RWPE2 (cell line): ENCODE results near the gene CDC7.

Experiments
- ATAC-seq: fragments of 200-7000 bp; cut with Tn5 transposase; 3 replicates; pipeline ENCODE4 v1.9.1; 2021; ENCODE audit warnings: low read depth
- DNase-seq: peaks from one replicate; pipeline ENCODE4 v3.0.0-alpha.2; 2020; ENCODE audit warnings: low spot score
- H3K27ac ChIP-seq: fragments of 450-650 bp; 2 replicates; pipeline ENCODE4 v1.5.1; 2017; ENCODE audit warnings: mild to moderate bottlenecking; ENCODE audit not compliant: poor library complexity, severe bottlenecking
- H3K27me3 ChIP-seq: fragments of 250-450 bp; sonication (Bioruptor Pico); 2 replicates; pipeline ENCODE4 v1.5.1; 2021; ENCODE audit warnings: mild to moderate bottlenecking, moderate library complexity; ENCODE audit not compliant: insufficient read depth, poor library complexity, severe bottlenecking
- H3K36me3 ChIP-seq: fragments of 250-450 bp; sonication (Bioruptor Pico); 2 replicates; pipeline ENCODE4 v1.5.1; 2020; ENCODE audit warnings: low read depth, mild to moderate bottlenecking, moderate library complexity
- H3K4me1 ChIP-seq: fragments of 250-450 bp; sonication (Bioruptor Pico); 2 replicates; pipeline ENCODE4 v1.5.1; 2021; ENCODE audit warnings: mild to moderate bottlenecking, moderate library complexity; ENCODE audit not compliant: insufficient read depth, poor library complexity, severe bottlenecking
- H3K4me3 ChIP-seq: fragments of 250-450 bp; sonication (Bioruptor Pico); 2 replicates; pipeline ENCODE4 v1.5.1; 2021; ENCODE audit warnings: mild to moderate bottlenecking, moderate library complexity; ENCODE audit not compliant: severe bottlenecking
- H3K9me3 ChIP-seq: fragments of 250-450 bp; sonication (Bioruptor Pico); 2 replicates; pipeline ENCODE4 v1.5.1; 2021; ENCODE audit warnings: mild to moderate bottlenecking, moderate library complexity; ENCODE audit not compliant: severe bottlenecking
- TF ChIP-seq, protein P1 (sequence below): fragments of 450-650 bp; IDR thresholded peaks from one replicate; pipeline ENCODE4 v1.5.1; 2017; ENCODE audit warnings: mild to moderate bottlenecking, moderate library complexity; ENCODE audit not compliant: poor library complexity, severe bottlenecking

Gene CDC7

DNA sequence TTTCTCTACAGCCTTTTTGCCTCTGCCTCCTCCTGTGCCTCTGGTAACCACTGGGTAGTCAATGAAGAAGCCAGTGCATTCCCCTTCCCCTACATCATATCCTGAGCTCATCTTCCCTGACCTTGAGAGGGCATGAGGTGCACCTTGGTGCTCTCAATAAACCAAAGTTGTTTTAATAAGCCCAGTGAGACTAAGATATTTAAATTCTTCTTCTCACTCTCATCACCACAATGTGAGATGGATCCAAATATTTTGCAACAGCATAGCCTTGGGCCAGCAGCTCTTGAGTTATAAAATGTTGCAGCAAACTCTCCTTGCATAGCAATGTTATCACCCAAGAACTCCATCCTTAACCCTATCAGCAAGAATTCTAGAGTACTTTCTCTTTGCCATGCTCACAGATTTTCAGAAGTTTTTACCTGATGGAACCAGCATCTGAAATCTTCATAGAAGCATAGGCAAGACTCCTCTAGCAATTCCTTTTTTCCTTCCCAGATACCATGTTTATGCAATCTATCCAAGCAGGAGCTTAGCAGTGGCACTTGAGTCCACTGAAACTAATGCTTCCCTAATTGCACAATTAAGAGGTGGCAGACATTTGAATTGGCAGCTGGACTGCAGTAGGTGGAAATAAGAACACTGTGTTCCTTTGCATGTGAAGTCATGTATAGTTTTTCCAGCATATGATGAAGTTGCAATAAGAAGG is 36.8 kb downstream of the CDC7 start:
- Histone ChIP-seq H3K4me3 (no peak overlapping the region), H3K9me3 (no peaks in the 10 kb centered on the region), H3K27ac (no peak overlapping the region), H3K36me3 (no peaks in the 10 kb centered on the region), H3K27me3 (no peaks in the 10 kb centered on the region), H3K4me1 (no peaks in the 10 kb centered on the region)
- TF ChIP-seq, protein P1, sequence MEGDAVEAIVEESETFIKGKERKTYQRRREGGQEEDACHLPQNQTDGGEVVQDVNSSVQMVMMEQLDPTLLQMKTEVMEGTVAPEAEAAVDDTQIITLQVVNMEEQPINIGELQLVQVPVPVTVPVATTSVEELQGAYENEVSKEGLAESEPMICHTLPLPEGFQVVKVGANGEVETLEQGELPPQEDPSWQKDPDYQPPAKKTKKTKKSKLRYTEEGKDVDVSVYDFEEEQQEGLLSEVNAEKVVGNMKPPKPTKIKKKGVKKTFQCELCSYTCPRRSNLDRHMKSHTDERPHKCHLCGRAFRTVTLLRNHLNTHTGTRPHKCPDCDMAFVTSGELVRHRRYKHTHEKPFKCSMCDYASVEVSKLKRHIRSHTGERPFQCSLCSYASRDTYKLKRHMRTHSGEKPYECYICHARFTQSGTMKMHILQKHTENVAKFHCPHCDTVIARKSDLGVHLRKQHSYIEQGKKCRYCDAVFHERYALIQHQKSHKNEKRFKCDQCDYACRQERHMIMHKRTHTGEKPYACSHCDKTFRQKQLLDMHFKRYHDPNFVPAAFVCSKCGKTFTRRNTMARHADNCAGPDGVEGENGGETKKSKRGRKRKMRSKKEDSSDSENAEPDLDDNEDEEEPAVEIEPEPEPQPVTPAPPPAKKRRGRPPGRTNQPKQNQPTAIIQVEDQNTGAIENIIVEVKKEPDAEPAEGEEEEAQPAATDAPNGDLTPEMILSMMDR: no peak
- DNase-seq: no peak
- ATAC-seq: 0 out of 3 replicates have a peak, but pooled peaks have one; percentile 21

- no peak for ATAC-seq
These were observed 37.3 kb downstream of the CDC7 start for GRCh38 chr1:91537987-91538304.

DNA sequence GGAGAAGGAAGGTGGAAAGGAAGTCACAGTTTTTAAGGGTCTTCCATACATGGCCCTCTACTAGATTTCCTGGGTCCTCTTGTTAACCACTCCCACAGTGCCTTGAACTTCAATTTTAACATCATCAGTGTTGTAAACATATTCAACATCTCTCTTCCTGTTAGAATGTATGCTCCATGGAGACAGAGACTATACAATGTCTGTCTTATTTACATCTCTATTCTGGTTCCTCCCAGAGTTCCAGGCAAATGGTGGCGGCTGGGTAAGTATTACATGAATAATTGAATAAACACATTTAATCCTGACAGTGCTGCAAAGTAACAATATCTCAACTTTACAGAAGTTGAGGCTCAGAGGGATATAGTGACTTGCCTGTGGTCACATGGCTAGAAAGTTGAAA is 40.3 kb downstream of the CDC7 start:
- no peak overlapping the region for H3K27ac ChIP-seq

More at GRCh38 chr1:91537987-91538304, 37.3 kb downstream of the CDC7 start:
- Histone ChIP-seq H3K27me3 (no peaks in the 10 kb centered on the region), H3K9me3 (no peaks in the 10 kb centered on the region), H3K27ac (no peak overlapping the region), H3K4me1 (no peaks in the 10 kb centered on the region), H3K36me3 (no peaks in the 10 kb centered on the region), H3K4me3 (no peak overlapping the region)
- DNase-seq: no peak
- TF ChIP-seq, protein P1: no peak

DNA sequence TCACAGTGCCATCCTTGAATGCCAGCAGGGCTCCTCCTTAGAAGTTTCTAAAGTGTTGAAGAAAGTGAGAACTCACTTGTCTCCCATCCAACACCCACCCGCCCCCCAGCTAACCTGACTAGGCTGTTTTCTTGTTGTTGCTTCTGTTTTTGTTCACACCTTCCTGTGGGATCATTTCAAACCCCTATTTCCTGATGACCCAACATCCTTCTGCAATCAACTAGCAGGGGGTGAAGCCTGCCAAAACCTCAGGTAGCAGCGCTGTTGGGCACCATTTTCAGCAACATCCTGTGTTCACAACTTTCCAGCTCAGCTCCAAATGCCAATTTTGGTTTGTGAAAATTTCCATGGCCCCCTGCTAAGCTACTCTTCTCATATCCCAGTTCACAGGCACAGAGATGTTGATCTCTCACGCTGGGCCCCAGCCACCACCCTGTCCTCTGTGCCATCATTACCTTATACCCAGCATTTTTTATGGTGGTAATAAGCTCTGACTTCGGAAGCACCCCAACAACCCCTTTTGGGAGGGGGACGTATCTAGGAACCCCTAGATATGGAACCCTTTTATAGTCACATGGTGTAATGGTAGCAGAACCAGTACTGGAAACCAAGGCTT is 41.4 kb downstream of the CDC7 start:
- no peaks in the 10 kb centered on the region for H3K36me3 ChIP-seq
- no peaks in the 10 kb centered on the region for H3K27me3 ChIP-seq
- H3K4me1 ChIP-seq: no peaks in the 10 kb centered on the region
- no peak for DNase-seq
- TF ChIP-seq, protein P1: no peak
- no peak overlapping the region for H3K27ac ChIP-seq
- H3K4me3 ChIP-seq: no peak overlapping the region
- ATAC-seq: no peak
- H3K9me3 ChIP-seq: no peaks in the 10 kb centered on the region

More for the DNA sequence above, 40.3 kb downstream of the CDC7 start:
- H3K4me3 ChIP-seq: no peak overlapping the region
- TF ChIP-seq, protein P1: no peak
- H3K4me1 ChIP-seq: no peaks in the 10 kb centered on the region
- no peak for ATAC-seq
- H3K9me3 ChIP-seq: no peaks in the 10 kb centered on the region
- no peak for DNase-seq
- no peaks in the 10 kb centered on the region for H3K36me3 ChIP-seq
- H3K27me3 ChIP-seq: no peaks in the 10 kb centered on the region
